NCI-H82 treated with DMSO at 0.1 percent for 48 hours (cell line): ENCODE measurements around the gene FUT2.

Source experiments
- DNase-seq: peaks from one replicate; lab custom pipeline; 2025; ENCODE audit not compliant: unreplicated experiment; lab: John Stamatoyannopoulos, UW

FUT2 gene

DNA sequence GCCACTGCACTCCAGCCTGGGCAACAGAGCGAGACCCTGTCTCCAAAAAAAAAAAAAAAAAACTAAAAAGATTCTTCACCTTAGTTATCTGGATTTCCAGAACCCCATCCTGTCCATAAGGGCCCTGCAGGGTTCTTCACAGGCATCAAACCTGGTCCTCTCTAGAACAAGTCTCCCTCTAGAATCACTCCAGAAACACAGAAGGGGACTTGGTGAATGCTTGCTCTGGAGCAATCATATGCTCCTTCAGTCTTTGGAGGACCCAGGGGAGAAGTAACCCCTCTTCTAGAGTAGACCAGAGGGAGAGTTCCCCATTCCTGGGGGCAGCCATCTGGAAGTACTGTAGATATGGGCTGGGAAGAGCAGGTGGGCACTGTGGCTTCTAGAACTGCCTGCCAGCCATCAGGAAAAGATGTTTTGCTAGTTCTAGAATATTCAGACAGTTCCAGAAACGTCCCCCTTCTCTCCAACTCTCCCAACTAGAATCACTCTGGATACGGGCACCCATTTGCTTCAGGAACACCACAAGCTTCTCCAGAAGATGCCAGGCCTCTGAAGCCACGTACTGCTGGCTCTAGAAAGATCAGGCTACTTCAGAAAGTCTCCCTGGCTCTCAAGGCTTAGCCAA is 53.9 kb downstream of the FUT2 start:
- DNase-seq: no peak

DNA sequence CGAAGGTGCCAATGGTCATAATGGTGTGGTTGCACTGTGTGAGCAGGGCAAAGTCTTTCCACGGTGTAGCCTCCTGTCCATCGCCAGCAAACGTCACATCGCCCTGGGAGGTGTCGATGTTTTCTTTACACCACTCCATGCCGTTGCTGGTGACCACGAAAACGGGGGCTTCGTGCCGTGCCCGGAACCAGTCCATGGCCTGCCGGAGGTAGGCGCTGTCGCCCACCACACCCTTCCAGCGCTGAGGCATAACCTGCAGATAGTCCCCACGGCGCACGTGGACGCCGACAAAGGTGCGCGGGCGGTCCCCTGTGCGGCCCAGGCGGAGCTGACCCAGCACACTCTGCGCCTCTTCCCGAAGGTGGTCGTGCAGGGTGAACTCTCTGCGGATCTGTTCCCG is 54.6 kb downstream of the FUT2 start:
- no peak for DNase-seq

DNA sequence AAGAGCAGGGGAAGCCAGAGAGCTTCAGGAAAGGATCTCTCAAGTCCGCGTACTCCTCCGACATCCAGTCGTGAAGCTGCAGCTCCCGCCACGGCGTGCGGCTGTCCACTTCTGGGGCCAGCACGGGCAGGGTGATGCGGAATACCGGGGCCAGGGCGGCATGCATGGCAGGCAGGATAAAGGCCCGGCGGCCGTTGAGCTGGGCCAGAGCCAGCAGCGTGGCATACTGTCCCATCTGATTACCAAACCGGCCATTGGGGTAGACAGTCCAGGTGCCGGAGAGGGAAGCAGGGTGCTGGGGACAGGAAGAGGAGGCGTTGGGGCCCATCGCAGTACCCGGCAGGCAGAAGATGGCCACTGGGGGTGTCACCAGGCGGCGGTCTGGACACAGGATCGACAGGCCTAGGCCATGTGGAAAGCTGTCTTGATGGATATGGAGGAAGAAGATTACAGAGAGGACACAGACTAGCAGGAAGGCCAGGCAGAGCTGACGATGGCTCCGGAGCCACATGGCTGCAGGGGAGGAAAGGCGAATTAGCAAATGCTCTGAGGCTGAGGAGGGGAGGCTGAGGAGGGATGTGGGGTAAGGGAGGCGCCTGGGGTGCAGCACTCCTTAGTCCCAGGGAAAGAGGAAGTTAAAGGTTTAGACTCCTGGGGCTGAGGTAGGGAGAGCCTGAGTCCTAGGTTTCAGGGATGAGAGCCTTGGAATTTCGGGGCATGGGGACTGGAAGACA is 55.2 kb downstream of the FUT2 start:
- no peak for DNase-seq

DNA sequence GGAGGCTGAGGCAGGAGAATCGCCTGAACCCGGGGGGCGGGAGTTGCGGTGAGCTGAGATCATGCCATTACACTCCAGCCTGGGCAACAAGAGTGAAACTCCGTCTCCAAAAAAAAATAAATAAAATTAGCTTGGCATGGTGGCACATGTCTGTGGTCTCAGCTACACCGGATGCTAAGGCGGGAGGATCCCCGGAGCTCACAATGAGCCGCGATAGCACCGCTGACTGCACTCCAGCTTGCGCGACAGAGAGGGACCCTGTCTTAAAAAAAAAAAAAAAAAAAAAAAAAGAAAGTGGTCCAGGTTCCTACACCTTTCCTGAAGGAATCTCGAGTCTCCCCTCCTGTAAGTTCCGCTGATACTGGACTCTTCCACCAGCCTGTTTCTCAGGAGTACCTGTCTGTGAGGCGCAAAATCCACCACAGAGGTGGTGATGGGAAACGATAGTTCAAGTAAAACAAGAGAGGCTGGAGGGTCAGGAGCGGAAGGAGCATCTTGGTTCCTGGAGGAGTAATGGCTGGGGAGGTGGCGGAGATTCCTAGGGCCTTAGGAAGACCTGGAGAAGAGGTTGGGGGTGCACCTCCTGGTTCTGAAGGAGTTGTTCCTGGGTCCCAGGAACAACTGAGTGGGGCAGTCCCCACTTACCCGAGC is 56.2 kb downstream of the FUT2 start:
- DNase-seq: no peak

DNA sequence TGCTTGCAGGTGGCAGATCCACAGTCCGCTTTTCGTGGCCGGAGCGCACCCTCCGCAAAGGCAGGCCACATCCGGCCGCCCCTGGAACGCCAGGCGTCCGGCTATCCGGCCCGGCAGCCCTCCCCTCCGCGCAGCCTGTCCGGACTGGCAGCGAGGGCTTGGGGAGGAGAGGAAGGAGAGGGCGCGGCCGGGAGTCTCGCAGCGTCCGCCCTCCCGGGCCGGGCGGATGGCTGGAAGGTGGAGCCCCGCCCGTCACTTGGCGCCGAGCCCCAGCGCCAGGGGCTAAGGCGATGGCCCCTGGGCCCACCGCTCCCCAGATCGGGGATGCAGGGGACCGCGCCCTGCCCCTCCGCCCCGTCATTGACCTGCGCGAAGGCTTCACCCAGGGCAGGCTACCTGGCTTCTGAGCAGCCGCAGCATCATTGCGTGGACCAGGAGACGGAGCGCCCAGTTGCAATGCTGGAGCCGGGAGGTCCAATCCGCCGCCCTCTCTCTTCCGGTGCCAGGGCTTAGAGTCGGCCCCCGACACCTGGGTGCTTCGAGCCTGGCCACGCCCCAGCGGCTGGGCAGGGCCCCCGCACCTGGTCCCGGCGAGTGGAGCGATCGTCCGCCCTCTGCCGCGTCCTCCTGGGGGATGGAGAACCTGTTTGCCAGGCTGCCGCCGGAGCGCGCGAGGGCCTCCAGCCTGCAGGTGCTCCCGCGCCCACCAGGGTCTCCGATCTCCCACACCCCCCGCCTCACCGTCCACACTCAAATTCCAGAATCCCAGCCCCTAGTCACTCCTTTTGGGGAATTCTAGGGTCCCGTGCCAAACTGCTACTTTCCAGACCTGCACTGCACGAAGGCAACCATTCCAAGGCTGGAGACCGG is 57.0 kb downstream of the FUT2 start, which contains the start of gene FUT1:
Gene FUT1 (minus strand): TSS at position 146 of the 870 bp plus-strand sequence. CDS start 1,360 bp downstream, outside the sequence.
- no peak for DNase-seq

DNA sequence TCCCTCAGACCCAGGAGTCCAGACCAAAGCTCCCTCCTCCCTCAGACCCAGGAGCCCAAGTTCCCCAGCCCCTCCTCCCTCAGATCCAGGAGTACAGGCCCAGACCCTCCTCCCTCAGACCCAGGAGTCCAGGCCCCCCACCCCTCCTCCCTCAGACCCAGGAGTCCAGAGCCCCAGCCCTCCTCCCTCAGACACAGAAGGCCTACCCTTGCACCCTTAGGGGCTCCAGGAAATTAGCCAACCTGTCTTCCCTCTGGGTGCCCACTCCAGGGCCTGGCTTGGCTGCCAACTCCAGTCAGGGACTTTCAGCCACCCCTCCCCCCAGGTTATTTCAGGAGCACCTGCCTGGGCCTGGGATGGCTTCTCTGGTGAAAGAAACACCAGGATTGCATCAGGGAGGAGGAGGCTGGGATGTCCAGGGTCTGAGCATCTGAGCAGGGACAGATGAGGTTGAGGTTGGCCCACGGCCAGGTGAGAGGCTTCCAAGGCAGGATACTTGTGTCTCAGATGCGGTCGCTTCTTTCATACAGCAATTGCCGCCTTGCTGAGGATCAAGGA is 59.4 kb downstream of the FUT2 start, which contains the start of gene FGF21:
Gene FGF21 (plus strand): TSS at position 441 of the 558 bp plus-strand sequence. CDS start 713 bp downstream, outside the sequence.
- DNase-seq: no peak
